GM19397 (cell line): ENCODE results near the gene ZFYVE28.
"Not testable (repeated sequence)": the region's sequence is repeated elsewhere in the genome, so short reads cannot be mapped to it uniquely, and the experiment has no call there.

Source experiments
- ATAC-seq: cut with Tn5 transposase; IDR thresholded peaks from one replicate; pipeline ENCODE4 v1.9.1; 2021; ENCODE audit warnings: mild to moderate bottlenecking, moderate library complexity; ENCODE audit not compliant: unreplicated experiment

The ZFYVE28 gene

DNA sequence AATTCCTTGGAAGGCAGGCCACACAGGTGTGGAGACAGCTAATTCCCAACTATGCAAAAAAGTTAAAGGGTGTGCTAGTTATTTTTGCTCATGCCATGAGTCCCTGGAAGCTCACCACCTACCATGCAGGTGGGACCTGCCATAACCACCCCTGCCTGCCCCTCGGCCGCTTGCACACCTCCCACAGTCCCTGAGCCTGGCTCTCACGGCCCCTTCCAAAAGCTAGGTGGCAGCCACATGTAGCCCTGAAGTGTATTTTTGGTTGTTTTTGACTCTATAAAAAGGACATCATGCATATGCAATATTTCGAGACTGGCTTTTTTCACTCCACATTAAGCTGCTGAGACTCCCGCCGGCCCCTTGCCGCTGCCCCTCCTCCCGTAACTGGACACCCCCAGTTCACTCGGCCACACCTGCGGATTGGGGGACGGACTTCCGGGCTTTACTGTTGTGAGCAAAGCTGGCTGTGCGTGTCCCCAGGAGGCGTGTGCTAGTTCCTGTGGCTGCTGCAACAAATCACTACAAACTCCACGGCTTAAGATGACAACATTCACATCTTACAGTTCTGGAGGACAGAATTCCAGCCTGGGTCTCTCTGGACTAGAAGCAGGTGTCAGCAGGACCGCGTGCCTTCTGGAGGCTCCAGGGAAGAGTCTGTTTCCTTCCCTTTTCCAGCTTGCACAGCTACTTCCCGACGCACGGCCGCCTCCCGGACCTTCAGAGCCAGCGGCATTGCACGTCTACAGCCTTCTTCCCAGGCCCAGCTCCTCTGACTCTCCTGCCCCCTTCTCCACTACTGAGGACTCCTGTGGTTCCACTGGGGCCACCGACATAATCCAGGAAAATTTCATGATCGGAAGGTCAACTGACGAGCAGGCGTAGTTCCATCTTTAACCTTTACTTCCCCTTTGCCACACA, 24.8 kb downstream of the ZFYVE28 start:
- ATAC-seq, result no peak

DNA sequence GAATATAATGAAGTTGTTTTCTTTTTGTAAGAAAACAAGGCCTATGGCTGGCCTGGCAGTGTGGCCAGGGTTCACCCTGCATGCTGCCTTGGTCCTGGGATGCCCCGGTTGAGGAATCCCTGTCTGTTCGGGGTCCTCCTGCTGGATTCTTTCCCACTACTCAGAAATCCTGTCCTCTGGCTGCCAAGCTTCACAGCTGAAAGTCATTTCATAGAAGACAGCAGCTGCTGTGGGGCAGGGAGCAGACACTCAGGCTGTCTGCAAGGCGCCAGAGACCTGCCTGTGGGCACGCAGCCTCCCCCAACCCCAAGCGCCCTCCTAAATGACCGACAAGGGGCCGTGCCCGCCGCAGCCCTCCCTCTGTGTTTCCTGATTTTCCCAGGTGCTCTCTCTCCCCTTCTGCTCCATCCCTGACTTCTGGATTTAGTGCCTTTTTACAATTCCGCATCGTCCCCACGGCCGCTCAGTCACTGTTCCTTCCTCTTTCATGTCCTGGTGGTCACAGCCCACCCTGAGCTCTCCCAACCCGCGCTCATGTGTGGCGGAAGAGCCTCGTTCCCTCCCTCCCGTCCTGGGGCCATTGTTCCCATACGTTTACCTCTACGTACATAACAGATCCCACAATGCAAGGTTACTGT, 27.5 kb downstream of the ZFYVE28 start:
- no peak for ATAC-seq

DNA sequence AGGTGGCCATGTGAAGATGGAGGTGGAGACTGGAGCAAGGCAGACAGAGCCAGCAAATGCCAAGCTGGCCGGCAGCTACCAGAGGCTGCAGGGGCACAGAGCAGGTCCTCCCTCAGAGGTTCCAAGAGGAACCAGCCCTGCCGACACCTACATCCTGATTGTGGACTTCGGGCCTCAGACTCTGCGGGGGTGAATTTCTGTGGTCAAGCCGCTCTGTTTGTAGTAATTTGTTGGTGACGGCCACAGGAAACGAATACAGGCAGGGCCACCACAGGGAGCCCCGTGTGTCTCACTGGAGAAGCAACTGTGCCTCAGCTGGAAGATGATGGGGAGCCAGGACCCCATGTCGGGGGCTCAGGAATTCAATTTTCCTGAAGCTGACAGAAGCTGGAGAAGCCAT, 28.3 kb downstream of the ZFYVE28 start:
- no peak for ATAC-seq

DNA sequence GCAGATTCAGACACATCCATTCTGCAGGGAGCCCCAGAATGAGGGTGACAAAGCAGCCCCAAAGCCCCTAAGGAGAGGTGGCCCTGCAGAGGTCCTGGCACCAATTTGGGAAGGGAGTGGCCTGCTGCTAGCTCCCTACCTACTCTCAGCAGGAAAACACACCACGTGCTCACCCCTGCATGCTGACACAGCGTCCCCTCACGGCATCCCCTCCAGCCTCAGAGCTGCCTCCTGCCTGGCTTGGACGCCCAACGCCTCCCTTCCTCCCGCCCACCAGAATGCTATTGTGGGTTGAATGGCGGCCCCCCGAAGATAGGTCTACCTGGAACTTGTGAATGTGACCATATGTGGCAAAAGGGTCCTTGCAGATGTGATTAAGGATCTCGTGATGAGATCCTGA, 28.8 kb downstream of the ZFYVE28 start:
- ATAC-seq, result no peak

DNA sequence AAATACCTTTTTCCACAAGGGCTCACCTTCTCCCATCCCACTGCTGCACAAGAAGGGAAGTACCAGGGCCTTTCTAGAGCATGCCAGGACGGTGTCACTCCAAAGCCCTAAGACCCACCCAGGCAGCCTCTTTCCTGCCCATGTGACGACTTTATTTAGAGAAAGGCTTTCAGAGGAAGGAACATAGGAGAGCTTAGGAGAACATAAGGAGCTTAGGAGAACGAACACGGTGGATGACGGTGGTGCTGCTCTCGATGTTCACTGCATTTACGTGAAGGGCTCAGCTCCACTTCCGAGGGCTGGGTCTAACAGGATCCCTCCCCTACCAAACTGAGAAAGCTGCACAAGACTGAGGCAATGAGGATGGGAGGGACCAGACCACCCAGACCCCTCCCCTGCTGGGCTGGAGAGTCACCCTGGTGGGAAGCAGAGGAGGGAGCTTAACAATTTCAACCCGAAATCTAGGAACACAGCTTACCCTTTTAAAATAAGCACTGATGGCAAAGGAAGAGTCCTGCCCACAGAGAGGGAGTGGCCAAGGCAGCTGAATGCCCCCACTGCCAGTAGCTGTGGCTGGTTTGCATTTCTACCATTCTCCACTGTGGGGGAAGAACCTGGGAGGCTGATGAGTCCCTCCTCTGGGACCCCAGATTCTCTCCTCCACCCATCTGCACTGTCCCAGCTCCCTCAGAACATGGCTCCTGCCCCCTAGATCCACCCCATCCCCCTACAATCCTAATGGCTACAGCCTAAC, 29.8 kb downstream of the ZFYVE28 start:
- no peak for ATAC-seq

DNA sequence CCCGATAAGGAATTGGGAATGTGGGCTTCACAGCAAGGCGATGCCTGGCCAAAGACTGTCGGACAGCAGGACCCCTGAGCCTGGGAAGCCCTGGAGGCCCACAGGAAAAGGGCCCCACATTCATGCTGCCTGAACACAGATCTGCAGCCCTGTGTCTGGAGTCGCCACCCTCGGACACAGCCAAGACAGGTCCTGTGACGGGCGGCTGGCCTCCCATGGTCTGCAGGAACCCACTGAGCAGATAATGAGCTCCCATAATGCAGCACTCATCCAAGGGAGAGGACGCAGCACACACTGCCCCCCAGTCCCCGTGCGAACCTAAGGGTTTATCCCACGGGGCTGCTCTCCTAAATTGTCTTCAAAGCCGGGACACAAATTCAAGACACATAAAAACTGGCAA, 30.6 kb downstream of the ZFYVE28 start:
- ATAC-seq, result no peak

DNA sequence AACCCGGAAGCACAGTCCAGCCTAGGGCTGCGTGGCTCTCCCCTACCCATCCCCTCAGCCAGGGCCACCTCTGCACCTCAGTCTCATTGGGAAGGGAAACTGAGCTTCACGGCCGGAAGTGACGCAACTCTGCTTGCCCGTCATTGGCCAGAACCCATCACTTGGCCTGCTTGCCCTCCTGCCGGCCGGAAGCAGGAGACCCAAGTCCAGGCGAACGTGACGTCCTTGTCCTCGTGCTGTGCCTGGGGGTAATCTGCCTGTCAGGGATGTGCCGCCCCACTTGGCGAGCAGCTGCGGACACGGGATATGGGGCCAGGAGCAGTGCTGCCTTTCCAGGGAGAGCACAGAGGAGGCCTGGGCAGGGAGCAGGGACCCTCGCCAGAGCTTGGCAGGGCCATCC, 31.2 kb downstream of the ZFYVE28 start:
- no peak for ATAC-seq

DNA sequence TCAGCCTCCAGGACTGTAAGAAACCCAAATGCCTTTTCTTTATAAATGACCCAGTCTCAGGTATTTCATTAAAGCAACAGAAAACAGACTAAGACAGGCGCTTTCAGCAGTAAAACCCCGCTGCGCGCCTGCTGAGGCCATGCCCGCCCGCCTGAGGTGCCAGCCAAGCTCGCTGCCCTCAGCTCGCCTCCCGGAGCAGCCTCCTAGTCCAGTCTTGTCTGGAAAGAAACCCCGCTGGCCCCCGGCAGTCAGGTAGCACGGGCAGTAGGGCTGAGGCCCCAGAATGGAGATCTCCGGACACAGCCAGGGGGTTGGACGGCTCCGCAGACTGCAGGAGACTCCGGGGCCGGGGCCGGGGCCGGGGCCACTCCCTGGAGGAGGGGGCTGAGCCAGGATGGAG, 31.7 kb downstream of the ZFYVE28 start:
- ATAC-seq, result no peak

DNA sequence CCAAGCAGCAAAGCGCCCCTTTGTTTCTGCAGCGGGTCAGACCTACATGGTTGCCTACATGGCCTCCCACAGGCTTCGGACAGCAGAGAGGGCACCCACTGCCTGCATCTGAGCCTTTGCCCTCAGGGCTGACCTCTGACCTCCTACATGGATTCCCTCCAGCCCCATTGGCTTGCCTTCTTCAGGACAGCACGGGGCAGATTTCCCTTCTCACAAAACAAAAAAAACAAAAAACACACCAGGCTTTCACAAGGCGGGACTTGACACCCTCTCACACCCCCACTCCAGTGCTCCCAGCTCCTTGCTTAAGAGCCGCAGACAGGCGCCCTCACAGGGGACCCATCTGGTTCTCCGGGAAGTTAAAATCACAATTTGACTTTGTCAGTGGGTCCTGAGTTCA, 32.9 kb downstream of the ZFYVE28 start:
- no peak for ATAC-seq

DNA sequence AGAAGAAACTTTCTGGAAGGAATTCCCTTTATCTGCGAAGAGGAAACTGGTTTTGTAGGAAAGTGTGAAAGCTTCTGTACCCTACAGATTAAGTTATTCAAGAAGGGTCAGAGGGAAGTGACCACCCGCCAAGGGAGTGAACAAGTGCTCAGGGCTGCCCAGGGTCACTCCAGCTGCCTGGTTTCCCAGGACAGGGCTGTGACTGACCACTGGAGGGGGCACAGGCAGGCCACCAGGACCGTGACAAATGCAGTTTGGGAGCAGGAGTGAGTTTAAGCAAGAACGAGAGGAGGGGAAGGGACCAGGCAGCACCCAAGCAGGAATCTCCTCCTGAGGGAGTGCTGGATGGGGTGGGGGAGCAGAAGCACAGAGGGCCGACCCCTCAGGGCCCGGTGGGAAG, 34.2 kb downstream of the ZFYVE28 start:
- no peak for ATAC-seq

DNA sequence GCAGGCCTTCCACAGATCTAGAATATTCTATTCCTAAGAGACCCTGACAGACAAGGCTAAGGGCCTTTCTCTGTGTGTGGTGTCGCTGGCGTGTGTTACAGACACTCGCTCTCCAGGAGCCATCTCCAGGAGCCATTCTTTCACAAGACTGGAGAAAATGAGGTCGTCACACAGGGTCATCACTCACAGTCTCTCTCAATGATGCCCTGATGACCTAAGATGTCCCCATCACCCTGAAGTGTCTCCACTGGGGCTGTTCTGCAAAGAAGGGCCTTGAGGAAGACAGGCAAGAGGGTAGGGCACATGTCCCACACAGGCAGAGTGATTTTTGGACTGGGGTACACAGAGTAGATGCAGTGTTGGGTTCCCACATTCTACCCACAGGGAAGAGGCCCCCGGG, 34.7 kb downstream of the ZFYVE28 start:
- ATAC-seq, result no peak

DNA sequence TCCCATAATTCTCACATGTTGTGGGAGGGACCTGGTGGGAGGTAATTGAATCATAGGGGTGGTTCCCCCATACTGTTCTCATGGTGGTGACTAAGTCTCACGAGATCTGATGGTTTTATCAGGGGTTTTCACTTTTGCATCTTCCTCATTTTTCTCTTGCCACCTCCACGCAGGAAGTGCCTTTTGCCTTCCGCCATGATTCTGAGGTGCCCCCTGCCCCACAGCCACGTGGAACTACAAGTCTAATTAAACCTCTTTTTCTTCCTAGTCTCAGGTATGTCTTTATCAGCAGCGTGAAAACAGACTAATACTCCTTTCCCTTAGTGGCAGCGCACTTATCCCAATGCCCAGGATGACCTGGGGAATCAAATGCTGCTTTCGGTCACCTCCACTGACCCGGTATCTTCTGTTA, 35.2 kb downstream of the ZFYVE28 start:
- not testable (repeated sequence) for ATAC-seq

DNA sequence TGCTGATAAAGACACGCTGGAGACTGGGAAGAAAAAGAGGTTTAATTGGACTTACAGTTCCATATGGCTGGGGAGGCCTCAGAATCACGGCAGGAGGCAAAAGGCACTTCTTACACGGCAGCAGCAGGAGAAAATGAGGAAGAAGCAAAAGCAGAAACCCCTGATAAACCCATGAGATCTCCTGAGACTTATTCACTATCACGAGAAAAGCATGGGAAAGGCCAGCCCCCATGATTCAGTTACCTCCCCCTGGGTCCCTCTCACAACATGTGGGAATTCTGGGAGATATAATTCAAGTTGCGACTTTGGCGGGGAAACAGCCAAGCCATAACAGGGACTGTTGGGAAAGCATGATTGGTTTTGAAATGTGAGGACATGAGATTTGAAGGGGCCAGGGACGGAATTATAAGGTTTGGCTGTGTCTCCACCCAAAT, 35.7 kb downstream of the ZFYVE28 start:
- not testable (repeated sequence) for ATAC-seq

DNA sequence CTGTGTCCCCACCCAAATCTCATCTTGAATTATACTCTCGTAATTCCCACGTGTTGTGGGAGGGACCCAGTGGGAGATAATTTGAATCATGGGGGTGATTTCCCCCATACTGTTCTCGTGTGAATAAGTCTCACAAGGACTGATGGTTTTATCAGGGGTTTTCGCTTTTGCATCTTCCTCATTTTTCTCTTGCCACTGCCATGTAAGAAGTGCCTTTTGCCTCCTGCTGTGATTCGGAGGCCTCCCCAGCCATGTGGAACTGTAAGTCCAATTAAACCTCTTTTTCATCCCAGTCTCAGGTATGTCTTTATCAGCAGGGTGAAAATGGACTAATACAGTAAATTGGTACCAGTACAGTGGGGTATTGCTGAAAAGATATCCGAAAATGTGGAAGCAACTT, 37.9 kb downstream of the ZFYVE28 start:
- ATAC-seq, result not testable (repeated sequence)

DNA sequence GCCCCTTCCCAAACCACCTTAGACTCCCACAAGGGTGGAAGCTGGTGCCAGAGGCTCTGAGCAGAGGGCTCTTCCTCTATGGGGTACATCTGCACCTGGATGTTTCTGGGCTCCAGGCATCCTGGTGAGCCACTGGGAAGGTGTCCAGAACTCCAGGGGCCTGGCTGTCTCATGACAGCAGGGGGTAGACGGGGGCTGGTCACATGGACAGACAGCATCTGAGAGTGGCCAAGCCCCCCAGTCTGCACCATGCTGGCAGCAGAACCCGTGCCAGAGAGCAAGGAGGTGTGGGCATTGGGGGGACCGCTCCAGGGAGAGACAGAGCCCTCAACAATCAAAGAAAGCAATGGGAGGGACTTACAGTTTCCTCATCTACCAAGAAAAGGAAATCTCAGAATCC, 39.5 kb downstream of the ZFYVE28 start:
- ATAC-seq, result no peak

DNA sequence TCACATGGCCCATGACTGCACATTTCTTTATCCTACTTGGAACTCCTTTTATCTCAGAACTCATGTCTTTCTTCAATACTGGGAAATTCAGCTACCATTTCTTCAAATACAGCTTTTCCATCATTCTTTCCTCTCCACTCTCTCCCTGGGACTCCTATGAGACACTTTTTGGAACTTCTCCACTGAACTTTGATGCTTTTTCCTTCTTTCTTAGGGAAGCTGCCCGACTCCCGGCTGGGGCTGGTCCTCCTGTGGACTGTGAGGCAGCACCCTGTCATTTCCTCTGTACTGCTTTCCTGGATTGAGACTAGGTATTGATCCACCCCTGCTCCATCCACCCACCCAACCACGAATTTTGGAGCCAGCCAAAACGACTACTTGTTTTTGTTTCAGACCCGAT, 40.0 kb downstream of the ZFYVE28 start:
- ATAC-seq, result no peak

DNA sequence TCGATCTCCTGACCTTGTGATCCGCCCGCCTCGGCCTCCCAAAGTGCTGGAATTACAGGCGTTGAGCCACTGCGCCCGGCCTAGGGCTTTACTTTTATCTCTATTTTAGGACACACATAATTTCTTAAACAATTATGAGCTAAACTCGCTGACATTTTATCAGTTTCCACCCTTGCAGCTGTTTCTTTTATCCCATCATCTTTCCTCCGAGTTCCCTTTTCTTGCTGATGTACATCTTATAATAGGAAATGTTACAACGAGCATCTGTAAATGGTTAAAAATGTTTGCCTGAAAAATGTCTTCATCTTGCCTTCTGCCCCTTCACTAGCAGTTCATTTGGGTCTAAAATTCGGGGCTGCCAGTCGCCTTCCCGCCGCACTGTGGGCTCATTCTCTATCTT, 41.2 kb downstream of the ZFYVE28 start:
- no peak for ATAC-seq

DNA sequence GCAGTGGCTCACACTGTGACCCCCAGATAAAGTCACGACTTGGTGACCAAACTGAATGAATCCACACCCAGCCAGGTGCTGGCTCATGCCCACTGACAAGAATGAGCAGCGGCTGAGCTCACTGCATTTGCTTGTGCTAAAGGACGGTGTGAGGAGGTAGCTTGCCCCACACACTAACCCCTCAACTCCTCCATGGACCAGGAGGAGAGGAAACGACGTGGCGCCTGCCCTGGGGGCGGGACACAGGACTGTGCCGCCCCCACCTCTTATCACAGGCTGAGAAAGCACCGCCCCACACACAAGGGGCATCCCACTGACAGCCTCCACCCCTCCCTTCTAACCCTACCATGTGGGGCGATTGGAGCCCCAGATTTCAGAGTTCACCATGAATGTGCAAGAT, 43.0 kb downstream of the ZFYVE28 start:
- no peak for ATAC-seq

DNA sequence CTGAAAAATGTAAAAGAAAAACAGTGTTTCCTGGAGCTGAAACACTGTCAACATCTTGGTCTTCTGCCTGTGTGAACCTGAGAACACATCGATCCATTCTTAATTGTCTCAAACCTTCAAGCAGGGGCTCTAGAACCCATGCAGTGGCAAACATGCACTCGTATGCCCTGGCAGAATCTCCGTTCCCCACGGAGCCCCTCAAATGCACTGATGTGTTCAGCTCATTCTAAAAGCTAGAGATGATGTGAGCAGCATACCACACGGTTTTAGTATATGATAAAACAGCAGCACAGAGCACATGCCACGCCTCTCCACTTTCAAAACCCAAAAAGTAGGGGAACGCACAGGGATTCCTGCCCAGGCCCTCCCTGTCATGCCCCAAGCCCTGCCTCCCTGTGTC, 44.9 kb downstream of the ZFYVE28 start:
- no peak for ATAC-seq

DNA sequence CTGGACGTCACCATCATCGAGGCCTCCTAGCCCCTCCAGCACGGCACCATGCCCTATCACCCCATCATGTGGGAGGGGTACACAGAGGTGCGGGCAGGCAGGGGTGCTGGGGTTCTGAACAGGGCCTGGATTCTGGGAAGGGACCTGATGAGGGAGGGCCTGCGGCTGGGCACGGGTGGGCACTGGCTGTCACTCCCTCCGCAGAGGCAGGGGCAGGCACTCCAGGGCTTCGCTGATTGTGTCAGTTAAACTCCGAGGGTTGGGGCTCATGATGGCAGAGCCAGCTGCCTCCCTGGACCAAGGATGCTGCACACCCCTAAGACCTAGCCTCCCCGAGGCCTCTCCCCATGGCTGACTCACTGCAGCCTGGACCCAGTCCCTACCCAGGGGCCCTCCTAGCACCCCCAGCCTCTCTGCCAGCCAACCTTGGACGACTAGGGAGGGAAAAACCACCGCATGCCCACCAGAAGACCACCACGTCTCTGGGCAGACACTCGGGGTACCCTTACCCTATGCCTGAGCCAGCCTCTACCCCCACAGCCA, 45.9 kb downstream of the ZFYVE28 start:
- ATAC-seq, result no peak

DNA sequence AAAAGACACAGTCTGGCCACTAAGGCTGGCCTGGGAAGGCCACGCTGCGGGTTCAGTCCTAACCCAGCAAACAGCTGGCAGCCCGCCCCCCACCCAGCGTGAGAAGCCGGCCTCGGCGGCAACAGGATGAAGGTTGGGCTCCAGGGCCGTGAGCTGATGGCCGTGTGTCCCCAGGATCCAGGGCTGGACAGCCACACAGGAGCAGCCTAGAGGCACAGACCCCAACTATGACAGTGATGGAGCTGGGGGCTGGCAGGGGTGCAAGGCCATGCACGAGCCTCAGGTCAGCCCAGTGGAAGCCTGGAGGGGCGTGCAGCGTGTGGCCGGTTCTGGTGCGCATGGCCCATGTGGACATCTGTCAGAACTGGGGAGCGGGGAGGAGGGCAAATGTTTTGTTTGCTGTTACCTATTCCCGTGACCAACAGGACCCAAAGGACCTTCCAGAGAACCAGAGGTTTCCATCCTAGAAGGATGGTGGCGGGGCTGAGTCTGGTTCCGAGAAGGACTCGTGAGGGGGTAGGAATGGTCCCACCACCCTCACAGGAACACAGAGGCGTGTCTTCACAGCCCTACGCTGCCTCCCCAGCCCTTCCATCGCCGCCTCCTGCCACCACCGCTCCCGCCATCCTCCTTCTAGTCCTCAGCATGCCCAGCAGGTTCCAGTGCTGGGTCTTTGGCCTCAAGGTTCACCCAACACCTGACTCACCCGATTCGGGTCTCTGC, 46.5 kb downstream of the ZFYVE28 start:
- ATAC-seq, result no peak
